ENCODE data around the gene APOBEC3B. TPM values are rescaled to one million over a fixed set of nuclear protein-coding genes. Genes with fewer than 3 reads are reported as not detected.
"Not testable (repeated sequence)": the region's sequence is repeated elsewhere in the genome, so short reads cannot be mapped to it uniquely, and the experiment has no call there.

The APOBEC3B gene
- total and polyA plus RNA-seq, 2 experiments from 2014 or later: 2.2 to 11.0 TPM

DNA sequence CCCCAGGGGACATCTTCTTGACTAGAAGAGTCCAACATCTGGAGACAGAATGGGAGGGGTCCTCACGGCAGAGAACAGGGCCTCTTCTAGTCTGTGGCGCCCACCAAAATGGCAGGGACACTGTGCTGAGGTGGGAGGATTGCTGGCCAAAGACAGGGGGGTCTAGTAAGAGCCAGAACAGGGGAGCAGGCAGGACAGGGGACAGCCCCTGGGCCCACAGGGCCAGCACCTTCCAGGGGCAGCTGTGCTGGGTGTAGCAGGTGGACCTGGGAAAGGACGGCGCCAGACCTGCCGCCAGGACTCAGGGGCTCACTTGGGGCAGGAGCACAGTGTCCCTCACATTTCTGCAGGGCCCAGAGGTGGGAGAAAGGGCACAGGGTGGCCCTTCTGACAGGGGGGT is 25.6 kb upstream of the APOBEC3B start:
- no peak overlapping the region for H3K4me3 ChIP-seq
- no peak overlapping the region for H2AFZ ChIP-seq
- no peaks in the 10 kb centered on the region for H3K9me2 ChIP-seq (replicated peaks; ENCODE audit: insufficient read depth)
- no peaks in the 10 kb centered on the region for H4K20me1 ChIP-seq (ENCODE audit: insufficient read depth, poor library complexity, severe bottlenecking)
- TF ChIP-seq EZH2phosphoT487 (IDR thresholded peaks at IDR 0.05; ENCODE audit: low read depth, severe bottlenecking, unreplicated experiment) (no peak), CTCF (IDR thresholded peaks at IDR 0.05; ENCODE audit: poor library complexity) (no peak), EZH2 (IDR thresholded peaks at IDR 0.05; ENCODE audit: borderline replicate concordance) (no peak)
- DNase-seq (ENCODE audit: low spot score): no peak
- no peak overlapping the region for H3K4me2 ChIP-seq
- H3K4me1 ChIP-seq (ENCODE audit: insufficient read depth): peaks cover 13% of the 10 kb centered on the region
- H3K27me3 ChIP-seq: no peaks in the 10 kb centered on the region
- H3K9me3 ChIP-seq (ENCODE audit: low read depth): no peaks in the 10 kb centered on the region
- 91% methylated on average over 5 of the region's 5 CpGs for WGBS (ENCODE audit: low lambda C conversion rate, missing lambda C conversion rate)
- H3K27ac ChIP-seq: no peak overlapping the region
- no peaks in the 10 kb centered on the region for H3K79me2 ChIP-seq
- no peaks in the 10 kb centered on the region for H3K36me3 ChIP-seq (replicated peaks; ENCODE audit: insufficient read depth, low read depth)

DNA sequence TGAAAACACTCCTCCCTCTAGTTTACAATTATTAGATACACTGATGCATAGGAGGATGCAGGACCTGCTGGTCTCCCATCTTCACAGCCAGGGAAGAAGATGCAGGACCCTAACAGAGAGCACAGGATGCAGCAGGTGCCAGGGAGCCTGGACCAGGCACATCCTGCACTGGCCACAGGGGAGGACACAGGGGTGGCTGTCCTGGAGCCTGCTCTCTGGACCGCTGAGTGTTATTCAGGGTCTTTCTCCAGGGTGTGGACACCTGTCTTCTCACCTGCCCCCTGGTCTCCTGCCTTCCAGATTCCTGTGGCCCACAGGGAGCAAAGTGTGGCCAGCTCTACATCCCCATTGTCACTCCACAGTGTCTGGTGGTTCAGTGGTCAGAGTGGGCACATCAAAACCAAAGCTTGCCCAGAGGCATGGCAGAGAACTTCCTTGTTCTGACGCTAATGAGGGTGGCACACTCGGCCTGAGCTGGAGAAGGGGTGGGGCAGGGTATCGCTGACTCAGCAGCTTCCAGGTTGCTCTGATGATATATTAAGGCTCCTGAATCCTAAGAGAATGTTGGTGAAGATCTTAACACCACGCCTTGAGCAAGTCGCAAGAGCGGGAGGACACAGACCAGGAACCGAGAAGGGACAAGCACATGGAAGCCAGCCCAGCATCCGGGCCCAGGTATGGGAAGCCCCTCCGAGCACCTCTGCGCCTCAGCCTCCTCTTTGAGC is 24.9 kb upstream of the APOBEC3B start, which contains the start of gene APOBEC3A:
Gene APOBEC3A (plus strand): TSS at position 564 of the 725 bp plus-strand sequence. CDS start 83 bp downstream, at position 647.
- 86% methylated on average over 11 of the region's 11 CpGs for whole genome bisulfite sequencing (ENCODE audit: low lambda C conversion rate, missing lambda C conversion rate)
- no peaks in the 10 kb centered on the region for H4K20me1 ChIP-seq (ENCODE audit: insufficient read depth, poor library complexity, severe bottlenecking)
- H2AFZ ChIP-seq: no peak within 1 kb of the TSS
- H3K27me3 ChIP-seq: no peaks in the 10 kb centered on the region
- H3K27ac ChIP-seq: no peak within 1 kb of the TSS
- no peak within 1 kb of the TSS for H3K4me2 ChIP-seq
- DNase-seq (ENCODE audit: low spot score): no peak
- no peaks in the 10 kb centered on the region for H3K9me2 ChIP-seq (replicated peaks; ENCODE audit: insufficient read depth)
- no peaks in the 10 kb centered on the region for H3K9me3 ChIP-seq (ENCODE audit: low read depth)
- H3K36me3 ChIP-seq (replicated peaks; ENCODE audit: insufficient read depth, low read depth): no peaks in the 10 kb centered on the region
- H3K79me2 ChIP-seq: no peaks in the 10 kb centered on the region
- no peak for TF ChIP-seq EZH2phosphoT487 (IDR thresholded peaks at IDR 0.05; ENCODE audit: low read depth, severe bottlenecking, unreplicated experiment)
- TF ChIP-seq CTCF (IDR thresholded peaks at IDR 0.05; ENCODE audit: poor library complexity): no peak
- TF ChIP-seq EZH2 (IDR thresholded peaks at IDR 0.05; ENCODE audit: borderline replicate concordance): no peak
- peaks cover 13% of the 10 kb centered on the region for H3K4me1 ChIP-seq (ENCODE audit: insufficient read depth)
- H3K4me3 ChIP-seq: no peak within 1 kb of the TSS

DNA sequence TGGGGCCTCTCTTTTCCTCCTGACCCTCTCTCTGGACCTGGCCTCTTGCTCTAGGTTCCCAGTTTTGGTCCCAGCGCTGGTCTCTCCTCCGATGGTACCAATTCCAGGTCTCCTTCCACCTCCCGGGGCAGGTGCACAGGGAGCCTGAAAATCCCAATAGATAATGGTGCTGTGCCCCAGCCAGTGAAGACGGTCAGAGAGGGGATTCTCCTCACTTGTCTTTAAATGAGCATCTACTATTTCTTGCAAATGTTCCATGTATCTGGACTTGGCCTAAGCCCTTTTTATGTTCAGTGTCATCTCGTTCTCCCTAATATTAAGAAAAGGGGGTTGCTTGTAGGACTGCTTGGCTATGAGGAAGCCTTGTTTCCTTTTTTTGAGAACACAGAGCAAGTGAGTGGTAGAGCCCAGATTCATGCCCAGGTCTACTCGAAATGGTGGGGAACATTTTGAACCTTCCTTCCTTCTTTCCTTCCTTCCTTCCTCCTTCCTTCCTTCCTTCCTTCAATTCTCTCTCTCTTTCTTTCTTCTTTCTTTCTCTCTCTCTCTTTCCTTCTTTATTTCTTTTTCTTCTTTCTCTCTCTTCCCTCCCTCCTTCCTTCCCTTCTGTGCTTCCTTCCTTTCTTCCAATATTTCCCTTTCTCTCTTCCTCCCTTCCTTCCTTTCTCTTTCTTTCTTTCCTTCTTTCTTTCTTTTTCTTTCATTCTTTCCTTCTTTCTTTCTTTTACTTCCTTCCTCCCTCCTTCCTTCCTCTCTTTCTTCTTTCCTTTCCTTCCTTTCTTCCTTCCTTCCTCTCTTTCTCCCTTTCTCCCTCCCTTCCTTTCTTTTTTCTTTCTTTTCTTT is 24.1 kb upstream of the APOBEC3B start:
- no peaks in the 10 kb centered on the region for H3K27me3 ChIP-seq
- TF ChIP-seq EZH2 (IDR thresholded peaks at IDR 0.05; ENCODE audit: borderline replicate concordance) (no peak), EZH2phosphoT487 (IDR thresholded peaks at IDR 0.05; ENCODE audit: low read depth, severe bottlenecking, unreplicated experiment) (no peak), CTCF (IDR thresholded peaks at IDR 0.05; ENCODE audit: poor library complexity) (no peak)
- H3K4me2 ChIP-seq: no peak overlapping the region
- no peak for DNase-seq (ENCODE audit: low spot score)
- no peaks in the 10 kb centered on the region for H3K9me3 ChIP-seq (ENCODE audit: low read depth)
- no peak overlapping the region for H2AFZ ChIP-seq
- H4K20me1 ChIP-seq (ENCODE audit: insufficient read depth, poor library complexity, severe bottlenecking): no peaks in the 10 kb centered on the region
- peaks cover 13% of the 10 kb centered on the region for H3K4me1 ChIP-seq (ENCODE audit: insufficient read depth)
- no peaks in the 10 kb centered on the region for H3K36me3 ChIP-seq (replicated peaks; ENCODE audit: insufficient read depth, low read depth)
- no peaks in the 10 kb centered on the region for H3K79me2 ChIP-seq
- H3K9me2 ChIP-seq (replicated peaks; ENCODE audit: insufficient read depth): no peaks in the 10 kb centered on the region
- H3K27ac ChIP-seq: no peak overlapping the region
- no peak overlapping the region for H3K4me3 ChIP-seq
- WGBS (ENCODE audit: low lambda C conversion rate, missing lambda C conversion rate): 91% methylated on average over 6 of the region's 6 CpGs

DNA sequence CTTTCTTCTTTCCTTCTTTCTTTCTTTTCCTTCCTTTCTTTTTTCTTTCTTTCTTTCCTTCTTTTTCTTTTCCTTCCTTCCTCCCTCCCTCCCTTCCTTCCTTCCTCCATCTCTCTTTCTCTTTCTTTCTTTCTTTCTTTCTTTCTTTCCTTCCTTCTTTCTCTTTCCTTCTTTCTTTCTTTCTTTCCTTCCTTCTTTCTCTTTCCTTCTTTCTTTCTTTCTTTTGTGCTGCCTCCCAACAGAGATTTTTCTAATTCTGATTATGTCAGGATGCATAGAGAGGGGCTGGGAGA is 23.6 kb upstream of the APOBEC3B start:
- DNase-seq (ENCODE audit: low spot score); H3K36me3 ChIP-seq (replicated peaks; ENCODE audit: insufficient read depth, low read depth); H3K27ac ChIP-seq; H3K4me2 ChIP-seq; H2AFZ ChIP-seq; H3K9me3 ChIP-seq (ENCODE audit: low read depth); H3K27me3 ChIP-seq; H4K20me1 ChIP-seq (ENCODE audit: insufficient read depth, poor library complexity, severe bottlenecking); H3K79me2 ChIP-seq; H3K9me2 ChIP-seq (replicated peaks; ENCODE audit: insufficient read depth); H3K4me3 ChIP-seq: not testable (repeated sequence)
- H3K4me1 ChIP-seq (ENCODE audit: insufficient read depth): peaks cover 17% of the 10 kb centered on the region
